Neural progenitor cell (in vitro differentiated cells): ENCODE results near the gene RPS6KB2.

ENCODE experiments used
- CTCF ChIP-seq: fragments of 200-600 bp; sonication (generic); IDR thresholded peaks from 2 replicates; pipeline ENCODE4 v1.5.1; 2017; ENCODE audit warnings: antibody characterized with exemption, mild to moderate bottlenecking
- EZH2 ChIP-seq: fragments of 200-600 bp; sonication (generic); IDR thresholded peaks from 2 replicates; pipeline ENCODE4 v1.6.1; 2017; ENCODE audit warnings: antibody characterized with exemption, mild to moderate bottlenecking, moderate library complexity

- no peak for TF ChIP-seq CTCF
- TF ChIP-seq EZH2: no peak
Measured at GRCh38 chr11:67408437-67409200, 19.7 kb upstream of the RPS6KB2 start.
